Measurements from ENCODE around the gene CCK.

Gene CCK

DNA sequence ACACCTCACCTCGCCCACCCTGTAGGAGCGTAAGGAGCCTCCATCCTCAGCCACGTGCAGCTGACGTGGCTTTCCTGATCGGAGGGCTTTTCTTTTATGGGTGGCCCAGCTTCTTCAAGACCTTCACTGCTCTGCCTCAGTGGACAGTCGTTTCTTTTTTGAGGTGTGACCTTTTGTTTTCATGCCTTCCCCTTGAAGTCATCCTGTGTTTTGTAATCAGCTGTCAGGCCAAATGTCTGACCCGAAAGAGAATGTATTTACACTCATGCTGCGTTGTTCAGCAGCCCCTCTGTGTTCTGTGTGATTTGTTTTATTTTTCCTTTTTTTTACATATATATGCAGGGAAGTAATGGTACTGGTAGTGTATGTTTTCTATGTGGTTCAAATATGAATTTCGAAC is 41.8 kb downstream of the CCK start:
- TF ChIP-seq CTCF (IDR thresholded peaks at IDR 0.05): no peak

- no peak for TF ChIP-seq CTCF (IDR thresholded peaks at IDR 0.05)
Observed at GRCh38 chr3:42222942-42223693, 42.9 kb downstream of the CCK start.

- no peak for TF ChIP-seq CTCF (IDR thresholded peaks at IDR 0.05)
Observed at GRCh38 chr3:42220436-42221121, 45.4 kb downstream of the CCK start.

DNA sequence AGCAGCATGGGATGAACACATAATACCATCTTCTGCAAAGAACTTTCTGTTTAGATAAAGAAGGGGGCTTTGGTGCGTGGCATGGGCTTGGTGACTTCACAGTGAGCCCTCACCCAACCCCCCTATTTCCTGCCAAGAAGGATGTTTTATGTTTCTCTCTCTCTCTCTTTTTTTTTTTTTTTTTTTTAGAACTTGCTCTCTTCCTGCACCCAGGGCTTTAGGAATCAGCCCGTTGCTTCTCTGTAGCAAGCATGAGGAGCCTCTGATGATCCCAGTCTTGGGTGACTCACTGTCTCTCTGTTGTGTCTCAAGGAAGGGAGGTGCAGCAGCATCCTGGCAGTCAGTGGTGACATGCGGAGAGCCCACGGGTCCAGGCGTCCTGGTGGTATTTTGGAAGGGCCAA is 49.1 kb downstream of the CCK start:
- no peak for TF ChIP-seq CTCF (IDR thresholded peaks at IDR 0.05)

- TF ChIP-seq CTCF (IDR thresholded peaks at IDR 0.05): no peak
Observed at GRCh38 chr3:42216302-42216701, 49.7 kb downstream of the CCK start.

DNA sequence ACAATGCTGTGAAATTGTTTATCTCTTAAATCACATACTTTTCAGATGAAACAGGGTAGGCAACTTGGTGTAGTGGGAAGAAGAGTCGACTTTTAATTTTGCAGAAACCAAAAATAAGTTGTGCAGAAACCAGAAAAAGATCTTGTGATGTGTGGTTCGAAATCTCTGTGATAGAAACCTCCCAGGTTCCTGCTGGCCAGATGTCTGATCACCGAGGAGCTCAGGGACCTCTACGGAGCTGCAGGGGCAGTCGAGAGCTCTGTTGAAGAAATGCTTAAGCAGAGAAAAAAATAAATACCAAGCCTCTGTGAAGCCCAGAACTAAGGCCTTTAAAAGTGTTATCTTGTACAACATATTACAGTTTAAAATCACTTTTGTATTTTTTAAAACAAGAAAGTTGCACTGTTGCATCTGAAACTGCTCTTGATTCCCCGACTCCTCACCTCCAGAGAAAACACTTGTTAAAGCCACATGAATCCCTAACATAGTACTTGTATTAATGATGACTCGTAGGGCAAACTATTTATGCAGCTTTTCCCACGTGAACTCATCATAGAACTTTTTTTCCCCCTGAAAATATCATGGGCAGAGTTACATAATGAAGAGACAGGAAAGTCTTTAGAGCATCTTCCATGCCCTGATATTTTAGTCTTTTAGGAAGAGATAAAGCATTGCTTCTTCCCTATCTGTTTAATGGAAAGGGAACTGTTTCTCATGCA is 51.3 kb downstream of the CCK start:
- TF ChIP-seq CTCF (IDR thresholded peaks at IDR 0.05): no peak

- no peak for TF ChIP-seq CTCF (IDR thresholded peaks at IDR 0.05)
Observed at GRCh38 chr3:42214064-42214463, 51.9 kb downstream of the CCK start.
